ENCODE results near the gene RGS12.

The RGS12 gene

DNA sequence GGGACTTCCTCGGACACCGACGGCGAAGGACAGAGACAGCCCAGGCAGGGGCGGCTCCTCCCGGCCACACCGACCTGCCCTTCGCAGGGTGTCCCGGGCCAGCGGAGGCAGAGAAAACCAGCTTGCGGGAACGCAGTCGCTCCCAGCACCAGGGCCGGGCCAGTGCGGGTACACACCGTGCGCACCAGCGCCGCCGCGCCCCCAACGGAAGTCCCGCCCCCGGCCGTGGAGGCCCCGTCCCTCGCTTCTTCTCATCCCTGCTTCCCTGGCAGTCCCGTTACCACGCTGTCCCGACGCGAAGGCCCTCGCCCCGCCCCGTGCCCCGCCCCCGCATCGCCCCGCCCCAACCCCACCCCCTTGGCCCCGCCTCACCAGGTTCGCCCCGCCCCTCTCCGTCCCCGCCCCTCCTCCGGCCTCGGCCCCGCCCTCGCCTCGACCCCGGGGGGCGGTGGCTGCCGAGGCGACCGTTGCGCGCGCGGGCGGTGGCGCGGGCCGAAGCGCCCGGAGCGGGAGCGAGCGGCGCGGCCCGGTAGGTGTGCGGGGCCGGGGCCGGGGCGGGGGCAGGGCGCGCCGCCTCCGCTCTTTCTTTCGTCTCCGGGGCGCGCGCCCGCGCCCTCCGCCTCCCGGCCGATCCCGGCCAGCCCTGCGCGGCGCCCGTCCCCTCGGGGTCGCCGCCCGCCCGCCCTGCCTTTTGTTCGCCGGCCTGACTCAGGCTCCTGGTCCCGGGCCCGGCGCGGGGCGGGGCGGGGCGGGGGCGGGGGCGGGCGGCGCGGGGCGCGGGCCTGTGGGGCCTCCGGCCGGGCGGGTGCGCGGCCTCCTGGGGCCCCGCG is at the start of gene RGS12:
Gene RGS12 (plus strand): TSS at position 451 of the 830 bp plus-strand sequence. CDS start 23,150 bp downstream, outside the sequence.
- Histone ChIP-seq H3K9me2 (replicated peaks; ENCODE audit: control insufficient read depth, low read length) (no peaks in the 10 kb centered on the region), H4K20me1 (ENCODE audit: control insufficient read depth, insufficient read depth, low read depth, low read length) (no peaks in the 10 kb centered on the region)

GRCh38 chr4:3243136-3243780 is 49.6 kb upstream of the RGS12 start:
- peaks cover 31% of the 10 kb centered on the region for H3K36me3 ChIP-seq (ENCODE audit: control insufficient read depth, low read length)
- no peak overlapping the region for H3K27ac ChIP-seq (ENCODE audit: low read depth, low read length)
- H3K9me3 ChIP-seq (ENCODE audit: control insufficient read depth, insufficient read depth, low read length) = no peaks in the 10 kb centered on the region
- H3K79me2 ChIP-seq (ENCODE audit: control insufficient read depth, low read length) = no peaks in the 10 kb centered on the region
- no peak overlapping the region for H3K4me2 ChIP-seq (ENCODE audit: low read length)
- H3K9me2 ChIP-seq (replicated peaks; ENCODE audit: control insufficient read depth, low read length) = no peaks in the 10 kb centered on the region
- H4K20me1 ChIP-seq (ENCODE audit: control insufficient read depth, insufficient read depth, low read depth, low read length) = no peaks in the 10 kb centered on the region
- H3K27me3 ChIP-seq (ENCODE audit: control insufficient read depth, low read length) = no peaks in the 10 kb centered on the region
- no peak for TF ChIP-seq EZH2phosphoT487 (IDR thresholded peaks at IDR 0.05; ENCODE audit: borderline replicate concordance, low read length)
- no peak for TF ChIP-seq CTCF (IDR thresholded peaks at IDR 0.05; ENCODE audit: low read depth, low read length, poor library complexity, severe bottlenecking)
- no peak overlapping the region for H3K4me3 ChIP-seq (ENCODE audit: low read length)
- H3F3A ChIP-seq (ENCODE audit: control insufficient read depth, insufficient read depth) = no peaks in the 10 kb centered on the region
- 0 out of 2 replicates have a peak, but pooled peaks cover 3% of the 10 kb centered on the region for H3K4me1 ChIP-seq (ENCODE audit: control insufficient read depth, low read length)

More for the DNA sequence above, at the start of gene RGS12:
- no peak within 1 kb of the TSS for H3K27ac ChIP-seq (ENCODE audit: low read depth, low read length)
- H3K79me2 ChIP-seq (ENCODE audit: control insufficient read depth, low read length) = no peaks in the 10 kb centered on the region
- no peaks in the 10 kb centered on the region for H3K9me3 ChIP-seq (ENCODE audit: control insufficient read depth, insufficient read depth, low read length)
- no peak for TF ChIP-seq EZH2phosphoT487 (IDR thresholded peaks at IDR 0.05; ENCODE audit: borderline replicate concordance, low read length)
- TF ChIP-seq CTCF (IDR thresholded peaks at IDR 0.05; ENCODE audit: low read depth, low read length, poor library complexity, severe bottlenecking) = no peak
- peak within 1 kb of the TSS; percentile 76 for H3K4me3 ChIP-seq (ENCODE audit: low read length)
- no peaks in the 10 kb centered on the region for H3F3A ChIP-seq (ENCODE audit: control insufficient read depth, insufficient read depth)
- H3K36me3 ChIP-seq (ENCODE audit: control insufficient read depth, low read length) = no peaks in the 10 kb centered on the region
- peaks cover 10% of the 10 kb centered on the region for H3K4me1 ChIP-seq (ENCODE audit: control insufficient read depth, low read length)
- H3K27me3 ChIP-seq (ENCODE audit: control insufficient read depth, low read length) = peaks cover 48% of the 10 kb centered on the region
- H3K4me2 ChIP-seq (ENCODE audit: low read length) = peak within 1 kb of the TSS; percentile 81

GRCh38 chr4:3244002-3244401 is 48.8 kb upstream of the RGS12 start:
- Histone ChIP-seq H4K20me1 (ENCODE audit: control insufficient read depth, insufficient read depth, low read depth, low read length) (no peaks in the 10 kb centered on the region), H3K79me2 (ENCODE audit: control insufficient read depth, low read length) (no peaks in the 10 kb centered on the region), H3K27me3 (ENCODE audit: control insufficient read depth, low read length) (no peaks in the 10 kb centered on the region), H3K4me2 (ENCODE audit: low read length) (no peak overlapping the region), H3K9me2 (replicated peaks; ENCODE audit: control insufficient read depth, low read length) (no peaks in the 10 kb centered on the region), H3K36me3 (ENCODE audit: control insufficient read depth, low read length) (peaks cover 27% of the 10 kb centered on the region), H3K4me3 (ENCODE audit: low read length) (no peak overlapping the region), H3K4me1 (ENCODE audit: control insufficient read depth, low read length) (0 out of 2 replicates have a peak, but pooled peaks cover 3% of the 10 kb centered on the region), H3K27ac (ENCODE audit: low read depth, low read length) (no peak overlapping the region), H3K9me3 (ENCODE audit: control insufficient read depth, insufficient read depth, low read length) (no peaks in the 10 kb centered on the region), H3F3A (ENCODE audit: control insufficient read depth, insufficient read depth) (no peaks in the 10 kb centered on the region)
- no peak for TF ChIP-seq EZH2phosphoT487 (IDR thresholded peaks at IDR 0.05; ENCODE audit: borderline replicate concordance, low read length)
- TF ChIP-seq CTCF (IDR thresholded peaks at IDR 0.05; ENCODE audit: low read depth, low read length, poor library complexity, severe bottlenecking) = no peak
